ENCODE results near the gene ACTR10.
"Not testable (repeated sequence)": the region's sequence is repeated elsewhere in the genome, so short reads cannot be mapped to it uniquely, and the experiment has no call there.

Gene ACTR10

GRCh38 chr14:58227096-58227819 lies 27.3 kb downstream of the ACTR10 start:
- DNase-seq, result no peak

GRCh38 chr14:58238252-58239243 lies 38.6 kb downstream of the ACTR10 start:
- peak; percentile 10 to 59 for DNase-seq

GRCh38 chr14:58239244-58240195 lies 39.6 kb downstream of the ACTR10 start:
- DNase-seq, result peak; percentile 82 to 90

- peak in 1 of 2 donors; percentile 32 for DNase-seq
These were observed 44.0 kb downstream of the ACTR10 start for GRCh38 chr14:58243790-58244555.

- peak; percentile 97 to 99 for DNase-seq
These were observed 44.8 kb downstream of the ACTR10 start, which contains the start of gene PSMA3 for GRCh38 chr14:58244556-58245387. Gene PSMA3, plus strand, starts transcription at chr14:58244843. Its CDS starts 78 bp downstream, at chr14:58244921.

GRCh38 chr14:58245562-58245961 lies 45.6 kb downstream of the ACTR10 start:
- no peak for DNase-seq

- no peak for DNase-seq
These were observed 49.7 kb downstream of the ACTR10 start for GRCh38 chr14:58249611-58250010.

GRCh38 chr14:58258156-58258555 lies 58.2 kb downstream of the ACTR10 start:
- DNase-seq, result no peak

GRCh38 chr14:58262005-58262404 lies 62.1 kb downstream of the ACTR10 start:
- DNase-seq, result not testable (repeated sequence)

- no peak for DNase-seq
These were observed 65.5 kb downstream of the ACTR10 start for GRCh38 chr14:58265401-58265800.

GRCh38 chr14:58270628-58271027 lies 70.7 kb downstream of the ACTR10 start:
- no peak for DNase-seq

GRCh38 chr14:58272588-58273372 lies 72.8 kb downstream of the ACTR10 start:
- no peak for DNase-seq

- DNase-seq, result no peak
These were observed 74.9 kb downstream of the ACTR10 start for GRCh38 chr14:58274881-58275280.

- DNase-seq, result peak in 1 of 2 donors; percentile 9
These were observed 75.7 kb downstream of the ACTR10 start for GRCh38 chr14:58275527-58276190.

- no peak for DNase-seq
These were observed 76.3 kb downstream of the ACTR10 start for GRCh38 chr14:58276208-58276607.

GRCh38 chr14:58278177-58278576 lies 78.2 kb downstream of the ACTR10 start:
- no peak for DNase-seq

- peak; percentile 50 to 56 for DNase-seq
These were observed 81.2 kb downstream of the ACTR10 start for GRCh38 chr14:58280954-58281787.

- DNase-seq, result no peak
These were observed 82.0 kb downstream of the ACTR10 start for GRCh38 chr14:58281969-58282368.
